ENCODE results near the gene LRPPRC.

- TF ChIP-seq EZH2phosphoT487 (IDR thresholded peaks at IDR 0.05; ENCODE audit: insufficient read depth, low read depth) (no peak), EZH2 (IDR thresholded peaks at IDR 0.05; ENCODE audit: insufficient read depth, poor library complexity, severe bottlenecking) (no peak)
These were observed 89.9 kb downstream of the LRPPRC start for GRCh38 chr2:43905871-43906270.
